ENCODE measurements around the gene SPACA1.

SPACA1 gene

DNA sequence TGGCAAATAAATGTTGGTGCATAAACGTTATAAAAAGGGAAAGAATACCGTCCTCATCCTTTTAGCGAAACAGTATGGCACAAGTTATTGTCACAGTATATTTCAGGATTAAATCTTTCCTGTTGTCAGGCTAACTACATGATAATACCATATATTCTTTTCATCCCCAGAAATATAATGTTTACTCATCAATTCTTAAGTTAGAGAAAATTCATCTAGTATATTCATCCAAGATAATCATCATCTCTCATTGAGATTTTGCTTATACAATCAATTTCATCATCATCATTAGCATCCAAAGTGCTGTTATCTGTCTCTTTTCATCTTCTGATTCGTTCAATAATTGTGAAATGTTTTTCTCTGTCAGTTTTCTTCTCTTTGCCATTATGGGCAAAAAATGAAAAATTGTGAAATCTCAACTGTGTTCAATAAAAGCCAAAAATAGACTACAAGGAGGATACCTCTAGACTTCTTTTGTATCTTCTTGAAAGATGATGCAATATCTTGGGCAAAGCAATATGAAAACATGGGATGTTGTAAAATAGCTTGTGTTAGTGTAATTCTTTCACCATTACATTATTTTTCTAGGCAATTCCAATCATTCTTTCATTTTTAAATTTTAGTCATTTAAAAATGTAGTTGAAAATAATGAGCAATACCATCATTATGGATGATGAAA lies 2.6 kb downstream of the SPACA1 start:
- Mint-ChIP-seq H3K27ac (no peak overlapping the region), H3K36me3 (ENCODE audit: low read depth) (no peaks in the 10 kb centered on the region), H3K4me1 (ENCODE audit: low read depth) (no peaks in the 10 kb centered on the region), H3K4me3 (no peak overlapping the region), H3K9me3 (no peaks in the 10 kb centered on the region), H3K27me3 (peaks cover 41% of the 10 kb centered on the region)

DNA sequence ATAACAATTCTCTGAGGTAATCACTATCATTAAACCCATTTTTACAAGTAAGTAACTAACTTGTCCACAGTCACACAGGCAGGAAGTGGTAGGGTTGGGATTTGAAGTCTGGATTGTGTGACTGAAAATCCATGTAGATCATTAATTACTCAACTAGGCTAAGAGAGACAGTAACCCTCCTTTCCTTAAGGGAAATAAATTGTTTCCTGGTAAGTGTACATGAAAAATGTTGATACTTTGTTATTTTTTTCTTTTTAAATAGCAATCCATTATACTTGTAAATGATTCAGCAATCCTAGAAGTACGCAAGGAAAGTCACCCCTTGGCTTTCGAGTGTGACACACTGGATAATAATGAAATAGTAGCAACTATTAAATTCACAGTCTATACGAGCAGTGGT lies 11.6 kb downstream of the SPACA1 start:
- H3K4me3 Mint-ChIP-seq, result no peak overlapping the region
- H3K9me3 Mint-ChIP-seq, result no peaks in the 10 kb centered on the region
- no peak overlapping the region for H3K27ac Mint-ChIP-seq
- no peaks in the 10 kb centered on the region for H3K4me1 Mint-ChIP-seq (ENCODE audit: low read depth)
- no peaks in the 10 kb centered on the region for H3K36me3 Mint-ChIP-seq (ENCODE audit: low read depth)
- peaks cover 24% of the 10 kb centered on the region for H3K27me3 Mint-ChIP-seq

DNA sequence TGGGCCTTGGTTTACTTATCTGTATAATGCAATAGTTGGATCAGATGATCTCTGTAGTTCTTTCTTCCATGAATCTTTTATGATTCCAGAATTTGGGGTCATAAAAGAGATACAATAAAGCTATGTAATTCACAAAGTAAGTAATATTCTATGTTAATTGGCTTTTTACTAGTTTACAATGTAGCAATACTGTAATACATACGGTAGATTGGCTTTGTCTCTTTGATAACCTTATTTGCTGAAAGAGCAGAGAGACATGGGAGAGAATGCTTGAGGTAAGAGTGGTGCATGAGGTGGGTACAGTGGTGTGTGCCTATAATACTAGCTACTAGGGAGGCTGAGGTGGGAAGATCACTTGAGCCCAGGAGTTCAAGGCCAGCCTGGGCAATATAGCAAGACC lies 14.7 kb downstream of the SPACA1 start:
- H3K36me3 Mint-ChIP-seq (ENCODE audit: low read depth), result no peaks in the 10 kb centered on the region
- no peaks in the 10 kb centered on the region for H3K4me1 Mint-ChIP-seq (ENCODE audit: low read depth)
- H3K4me3 Mint-ChIP-seq, result no peak overlapping the region
- H3K27ac Mint-ChIP-seq, result no peak overlapping the region
- H3K27me3 Mint-ChIP-seq, result peaks cover 9% of the 10 kb centered on the region
- H3K9me3 Mint-ChIP-seq, result no peaks in the 10 kb centered on the region

DNA sequence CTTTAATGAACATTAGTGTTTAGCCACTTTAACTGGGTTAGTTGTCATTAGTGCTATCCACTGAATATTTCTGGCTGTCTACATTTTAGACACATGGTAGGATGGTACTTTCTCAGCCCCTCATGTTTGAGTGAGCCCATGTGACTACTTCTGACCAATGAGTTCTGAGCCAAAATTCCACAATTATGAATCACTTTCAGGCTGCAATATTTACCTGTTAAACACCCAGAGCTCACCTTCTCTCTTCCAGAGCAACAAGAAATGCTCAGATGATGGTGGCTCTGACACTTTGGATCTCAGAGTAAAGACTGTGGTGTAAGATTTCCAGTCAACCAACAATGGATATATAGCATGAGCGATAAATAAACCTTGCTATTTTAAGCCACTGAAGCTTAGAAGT lies 24.8 kb downstream of the SPACA1 start:
- Mint-ChIP-seq H3K27me3 (peaks cover 17% of the 10 kb centered on the region), H3K36me3 (ENCODE audit: low read depth) (no peaks in the 10 kb centered on the region), H3K4me1 (ENCODE audit: low read depth) (no peaks in the 10 kb centered on the region), H3K9me3 (peaks cover 5% of the 10 kb centered on the region), H3K4me3 (no peak overlapping the region), H3K27ac (no peak overlapping the region)

DNA sequence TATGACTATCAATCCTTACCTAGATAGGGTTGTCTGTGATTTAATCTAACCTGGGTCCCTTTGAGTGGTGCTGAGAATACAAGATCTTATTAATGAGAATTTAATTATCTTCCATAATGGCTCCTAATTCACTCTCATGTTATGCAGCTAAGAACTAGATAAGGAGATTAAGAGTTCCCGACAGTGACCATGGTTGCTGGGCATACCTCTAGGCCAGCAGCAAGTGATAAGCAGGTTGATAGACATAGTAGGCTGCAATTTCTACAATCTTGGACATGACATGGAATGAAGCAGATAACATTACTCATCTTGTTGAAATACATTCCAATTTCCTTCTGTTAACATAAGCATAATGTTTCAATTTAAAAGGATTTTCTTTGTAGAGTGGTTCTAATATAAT lies 27.1 kb downstream of the SPACA1 start:
- no peak overlapping the region for H3K27ac Mint-ChIP-seq
- no peaks in the 10 kb centered on the region for H3K36me3 Mint-ChIP-seq (ENCODE audit: low read depth)
- no peak overlapping the region for H3K4me3 Mint-ChIP-seq
- no peaks in the 10 kb centered on the region for H3K9me3 Mint-ChIP-seq
- no peaks in the 10 kb centered on the region for H3K4me1 Mint-ChIP-seq (ENCODE audit: low read depth)
- H3K27me3 Mint-ChIP-seq, result peaks cover 23% of the 10 kb centered on the region

DNA sequence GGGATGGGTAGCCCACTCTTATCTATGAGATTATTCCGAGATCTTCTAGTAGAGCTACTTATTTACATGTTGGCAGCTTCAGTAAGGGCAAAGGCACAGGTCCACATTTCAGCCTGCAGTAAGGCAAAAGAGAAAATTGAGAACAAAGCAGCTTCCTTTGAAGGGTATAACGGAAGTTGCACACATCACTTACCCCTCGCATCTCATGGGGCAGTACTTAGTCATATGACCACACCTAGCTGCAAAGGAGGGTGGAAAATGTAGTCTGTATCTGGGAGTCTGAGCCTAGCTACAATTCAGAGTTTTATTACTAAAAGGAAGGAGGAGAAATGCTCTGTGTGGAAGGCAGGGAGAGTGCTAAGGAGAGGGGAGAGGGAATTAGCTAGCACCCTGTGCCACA lies 29.7 kb downstream of the SPACA1 start:
- Mint-ChIP-seq H3K4me1 (ENCODE audit: low read depth) (no peaks in the 10 kb centered on the region), H3K36me3 (ENCODE audit: low read depth) (no peaks in the 10 kb centered on the region), H3K9me3 (no peaks in the 10 kb centered on the region)

DNA sequence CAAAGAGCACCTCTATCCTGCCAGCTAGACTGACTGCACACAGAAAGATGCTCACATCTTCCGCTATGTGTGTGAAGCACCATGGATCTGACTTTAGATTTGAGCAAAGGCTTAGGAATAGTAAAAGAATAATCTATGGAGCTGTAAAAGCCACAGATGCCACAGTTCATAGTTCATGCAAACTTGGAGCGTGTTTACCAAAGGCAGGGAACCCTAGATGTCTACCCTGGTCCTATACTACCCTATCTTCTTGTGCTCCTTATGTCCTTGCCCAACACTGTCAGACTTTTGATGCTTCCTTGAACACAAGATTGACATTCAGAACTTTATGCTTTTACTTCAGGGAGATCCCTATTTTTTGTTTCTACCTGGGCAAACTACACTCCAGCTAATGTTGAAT lies 39.2 kb downstream of the SPACA1 start:
- Mint-ChIP-seq H3K36me3 (ENCODE audit: low read depth) (no peaks in the 10 kb centered on the region), H3K27me3 (peaks cover 13% of the 10 kb centered on the region), H3K9me3 (peaks cover 6% of the 10 kb centered on the region), H3K4me3 (no peak overlapping the region), H3K27ac (no peak overlapping the region), H3K4me1 (ENCODE audit: low read depth) (no peaks in the 10 kb centered on the region)

More for the DNA sequence above, 29.7 kb downstream of the SPACA1 start:
- Mint-ChIP-seq H3K27ac (no peak overlapping the region), H3K4me3 (no peak overlapping the region), H3K27me3 (peaks cover 31% of the 10 kb centered on the region)

DNA sequence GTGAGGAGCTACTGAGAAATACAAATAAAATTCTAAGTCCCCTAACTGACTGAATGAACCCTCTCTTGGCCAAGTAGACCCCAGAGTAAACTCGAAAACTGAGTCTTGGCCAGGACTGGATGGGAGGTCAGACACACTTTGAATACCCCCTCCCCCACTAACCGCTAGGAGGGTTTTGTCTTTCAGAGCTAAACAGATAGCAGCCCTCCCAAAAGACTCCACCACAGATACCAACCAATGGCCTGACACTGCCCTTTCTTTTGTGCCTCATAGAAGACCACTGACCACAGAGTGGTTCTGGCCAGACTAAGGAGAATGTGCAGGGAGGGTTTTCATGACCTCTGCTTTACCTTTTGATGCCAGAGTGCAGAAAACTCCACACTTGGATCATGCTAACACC lies 42.1 kb downstream of the SPACA1 start:
- no peak overlapping the region for H3K27ac Mint-ChIP-seq
- H3K27me3 Mint-ChIP-seq, result peaks cover 10% of the 10 kb centered on the region
- no peaks in the 10 kb centered on the region for H3K36me3 Mint-ChIP-seq (ENCODE audit: low read depth)
- H3K4me1 Mint-ChIP-seq (ENCODE audit: low read depth), result no peaks in the 10 kb centered on the region
- H3K9me3 Mint-ChIP-seq, result no peaks in the 10 kb centered on the region
- no peak overlapping the region for H3K4me3 Mint-ChIP-seq

DNA sequence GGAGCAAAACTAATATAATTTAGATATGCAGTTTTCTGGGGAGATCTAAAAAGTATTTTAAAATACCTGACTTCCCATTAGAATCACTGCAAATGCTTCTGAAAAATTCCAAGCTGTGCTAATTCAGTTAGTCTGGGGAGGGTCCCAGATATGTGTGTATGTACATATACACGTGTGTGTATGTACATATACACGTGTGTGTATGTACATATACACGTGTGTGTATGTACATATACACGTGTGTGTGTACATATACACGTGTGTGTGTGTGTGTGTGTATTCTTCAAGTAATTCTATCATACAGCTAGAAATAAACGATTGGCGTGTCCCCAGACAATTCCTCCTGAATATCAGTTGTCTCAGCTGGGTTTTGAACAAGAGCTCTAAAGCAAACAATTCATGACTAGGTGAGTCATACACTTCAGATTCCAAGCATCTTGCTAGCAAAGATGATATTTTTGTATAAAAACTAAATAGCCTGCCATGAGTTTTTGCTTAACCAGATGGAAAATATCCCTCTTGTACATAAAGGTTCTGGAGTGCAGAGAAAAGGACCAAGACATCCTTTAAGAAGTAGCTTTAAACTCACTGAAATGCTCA lies 58.2 kb downstream of the SPACA1 start:
- Mint-ChIP-seq H3K27ac (no peak overlapping the region), H3K9me3 (no peaks in the 10 kb centered on the region), H3K36me3 (ENCODE audit: low read depth) (no peaks in the 10 kb centered on the region), H3K4me1 (ENCODE audit: low read depth) (no peaks in the 10 kb centered on the region), H3K27me3 (peaks cover 8% of the 10 kb centered on the region), H3K4me3 (no peak overlapping the region)

DNA sequence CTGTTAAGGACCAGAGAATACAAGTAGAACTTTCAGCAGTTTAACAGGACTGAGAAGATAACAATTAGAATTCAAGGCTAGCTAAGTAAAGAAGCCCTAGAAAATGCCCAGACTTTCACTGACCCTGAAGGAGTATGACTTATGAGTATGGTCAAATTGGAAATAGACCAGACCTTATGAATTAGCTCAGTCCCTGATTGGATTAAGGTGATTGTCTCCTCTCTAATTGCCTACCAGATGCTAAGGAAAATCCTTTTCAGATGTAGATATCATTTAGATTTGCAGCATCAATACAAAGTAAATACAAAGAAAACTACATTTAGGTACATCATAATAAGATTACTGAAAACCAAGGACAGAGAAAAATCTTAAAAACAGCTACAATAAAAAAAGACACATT lies 59.6 kb downstream of the SPACA1 start:
- H3K36me3 Mint-ChIP-seq (ENCODE audit: low read depth), result no peaks in the 10 kb centered on the region
- no peaks in the 10 kb centered on the region for H3K4me1 Mint-ChIP-seq (ENCODE audit: low read depth)
- no peak overlapping the region for H3K27ac Mint-ChIP-seq
- peaks cover 12% of the 10 kb centered on the region for H3K27me3 Mint-ChIP-seq
- H3K4me3 Mint-ChIP-seq, result no peak overlapping the region
- H3K9me3 Mint-ChIP-seq, result no peaks in the 10 kb centered on the region

DNA sequence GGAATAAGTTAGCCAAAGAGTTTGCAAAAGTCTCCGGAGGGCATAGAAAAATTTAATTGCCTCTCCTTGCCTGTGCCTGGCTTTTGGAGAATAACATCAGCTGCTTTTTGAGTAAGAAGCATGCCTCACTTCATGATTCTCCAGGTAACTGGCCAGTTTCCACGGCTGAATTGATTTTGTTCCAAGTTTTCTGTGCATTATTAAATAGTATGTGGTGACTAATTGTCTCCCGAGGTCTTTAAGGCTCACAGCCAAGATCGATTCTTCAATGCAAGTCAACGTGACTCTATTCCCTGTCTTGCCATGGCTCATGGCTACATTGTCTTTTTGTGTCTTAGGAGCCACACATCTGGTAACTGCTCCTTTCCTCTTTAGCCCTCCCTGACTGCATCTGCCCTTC lies 64.3 kb downstream of the SPACA1 start:
- no peak overlapping the region for H3K27ac Mint-ChIP-seq

DNA sequence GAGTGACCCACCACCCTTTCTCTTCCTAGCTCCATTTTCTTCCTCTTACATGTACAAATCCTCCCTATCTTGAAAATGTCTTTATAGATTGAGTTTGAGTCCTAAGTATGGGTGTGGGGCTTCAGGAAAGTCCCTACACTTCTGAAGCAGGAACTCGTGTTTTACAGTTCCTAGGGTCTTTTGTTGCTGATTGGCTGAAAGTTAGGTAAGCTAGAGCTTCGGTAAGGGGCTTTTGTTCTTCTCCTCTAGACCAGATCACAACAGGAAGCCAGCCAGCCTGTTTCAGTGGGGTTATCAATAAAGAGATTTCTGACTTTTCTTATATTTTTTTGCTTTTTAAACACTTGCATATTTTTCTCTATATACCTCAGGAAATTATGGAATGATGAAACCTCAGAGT lies 67.2 kb downstream of the SPACA1 start:
- Mint-ChIP-seq H3K4me1 (ENCODE audit: low read depth) (peaks cover 5% of the 10 kb centered on the region), H3K4me3 (no peak overlapping the region), H3K27me3 (peaks cover 14% of the 10 kb centered on the region), H3K9me3 (no peaks in the 10 kb centered on the region), H3K27ac (no peak overlapping the region), H3K36me3 (ENCODE audit: low read depth) (no peaks in the 10 kb centered on the region)

More for the DNA sequence above, 64.3 kb downstream of the SPACA1 start:
- no peaks in the 10 kb centered on the region for H3K36me3 Mint-ChIP-seq (ENCODE audit: low read depth)
- H3K4me1 Mint-ChIP-seq (ENCODE audit: low read depth), result peaks cover 5% of the 10 kb centered on the region
- H3K4me3 Mint-ChIP-seq, result no peak overlapping the region
- H3K9me3 Mint-ChIP-seq, result no peaks in the 10 kb centered on the region
- peaks cover 9% of the 10 kb centered on the region for H3K27me3 Mint-ChIP-seq

DNA sequence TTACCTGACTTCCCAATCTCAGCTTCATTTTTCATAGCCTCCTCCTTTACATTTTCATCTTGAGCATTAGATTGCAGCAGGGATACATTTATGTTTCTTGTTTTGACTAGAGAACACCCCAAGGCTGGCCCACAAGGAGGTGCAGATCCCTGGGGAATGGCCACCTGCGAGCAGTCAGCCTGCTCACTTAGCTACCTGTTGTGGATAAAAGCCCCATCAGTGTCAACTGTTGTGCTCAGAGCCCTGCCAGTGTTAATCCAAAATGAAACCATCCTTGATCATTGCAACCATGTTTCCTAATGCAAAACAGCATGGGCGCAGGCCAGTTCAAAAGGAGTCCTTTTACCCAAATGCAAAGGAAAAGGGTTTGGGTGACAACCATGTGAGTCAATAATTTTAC lies 67.7 kb downstream of the SPACA1 start:
- H3K27me3 Mint-ChIP-seq, result peaks cover 18% of the 10 kb centered on the region
- peaks cover 5% of the 10 kb centered on the region for H3K4me1 Mint-ChIP-seq (ENCODE audit: low read depth)
- H3K27ac Mint-ChIP-seq, result no peak overlapping the region
- no peak overlapping the region for H3K4me3 Mint-ChIP-seq
- no peaks in the 10 kb centered on the region for H3K36me3 Mint-ChIP-seq (ENCODE audit: low read depth)
- peaks cover 4% of the 10 kb centered on the region for H3K9me3 Mint-ChIP-seq

DNA sequence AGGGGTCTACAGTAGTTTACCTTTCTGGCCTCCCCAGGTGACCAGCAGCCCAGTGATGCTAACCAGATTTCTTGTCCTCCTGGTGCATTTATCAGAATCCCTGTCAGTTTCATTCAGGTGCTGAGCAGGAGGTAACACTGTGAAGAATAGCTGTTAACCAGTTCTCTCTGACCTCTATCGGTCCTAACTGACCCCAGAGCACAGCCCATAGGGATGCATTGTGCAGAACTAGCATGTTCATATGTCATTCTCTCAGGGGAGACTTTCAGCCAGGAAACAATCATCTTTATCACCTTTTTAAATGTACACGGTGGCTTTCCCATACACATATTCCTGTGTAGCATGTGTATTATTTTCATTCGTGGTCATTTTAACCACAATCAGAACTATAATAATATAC lies 68.6 kb downstream of the SPACA1 start:
- Mint-ChIP-seq H3K27ac (no peak overlapping the region), H3K27me3 (peaks cover 18% of the 10 kb centered on the region), H3K4me3 (no peak overlapping the region), H3K9me3 (peaks cover 4% of the 10 kb centered on the region), H3K36me3 (ENCODE audit: low read depth) (no peaks in the 10 kb centered on the region), H3K4me1 (ENCODE audit: low read depth) (peaks cover 5% of the 10 kb centered on the region)
